Left ventricle myocardium inferior (tissue), 1 donor: ENCODE results near the gene IER3. TPM values are rescaled to one million over a fixed set of nuclear protein-coding genes. Genes with fewer than 3 reads are reported as not detected.
"Not testable (repeated sequence)": the region's sequence is repeated elsewhere in the genome, so short reads cannot be mapped to it uniquely, and the experiment has no call there.

Source experiments
- DNase-seq: peaks from one replicate; pipeline ENCODE4 v3.0.0-alpha.2; 2020
- H3K27ac ChIP-seq: fragments of 200-600 bp; replicated peaks from 2 replicates; pipeline ENCODE4 v1.8.0; 2021
- H3K27me3 ChIP-seq: fragments of 200-600 bp; 2 replicates; pipeline ENCODE4 v1.8.0; 2021; ENCODE audit warnings: low read depth
- H3K36me3 ChIP-seq: fragments of 200-600 bp; 2 replicates; pipeline ENCODE4 v1.8.0; 2021
- H3K4me1 ChIP-seq: fragments of 200-600 bp; 2 replicates; pipeline ENCODE4 v1.8.0; 2021
- H3K4me3 ChIP-seq: fragments of 200-600 bp; 2 replicates; pipeline ENCODE4 v1.8.0; 2021; ENCODE audit warnings: mild to moderate bottlenecking, moderate library complexity
- H3K9me3 ChIP-seq: fragments of 200-600 bp; replicated peaks from 2 replicates; pipeline ENCODE4 v1.8.0; 2021
- CTCF ChIP-seq: fragments of 200-600 bp; IDR thresholded peaks from 2 replicates; pipeline ENCODE4 v1.8.0; 2021; ENCODE audit warnings: antibody characterized with exemption, mild to moderate bottlenecking, borderline replicate concordance
- intact Hi-C: fragments of 100-400 bp; cut with micrococcal nuclease; formaldehyde crosslinking; loops from one replicate; pipeline ENCODE4 v1.11.0; 2022
- total RNA-seq: library from RNA; stranded (reverse); fragmentation: NEBNext Ultra II Directional; extraction: Animal tissue kit (Norgen Biotek cat#: 25700); gene quantifications from one replicate; pipeline ENCODE4 v1.2.1, GENCODE V29; 2021
- donor health status: DM: no; HTN: yes; CAD: no; lungs with severe emphysema.

Gene IER3
- total RNA-seq, 1 donor from 2014 or later: 41.4 TPM

- Histone ChIP-seq H3K36me3 (no peaks in the 10 kb centered on the region), H3K27ac (no peak overlapping the region), H3K27me3 (no peaks in the 10 kb centered on the region), H3K9me3 (no peaks in the 10 kb centered on the region), H3K4me1 (peaks cover 54% of the 10 kb centered on the region), H3K4me3 (no peak overlapping the region)
- intact Hi-C loops: no loop called here
- no peak for TF ChIP-seq CTCF
- no peak for DNase-seq
Measured at GRCh38 chr6:30767944-30768301, 23.6 kb upstream of the IER3 start.

- DNase-seq: no peak
- no peak for TF ChIP-seq CTCF
- Histone ChIP-seq H3K4me3 (no peak overlapping the region), H3K27ac (no peak overlapping the region), H3K36me3 (no peaks in the 10 kb centered on the region), H3K27me3 (no peaks in the 10 kb centered on the region), H3K4me1 (peaks cover 54% of the 10 kb centered on the region), H3K9me3 (no peaks in the 10 kb centered on the region)
- intact Hi-C loops: no loop called here
Measured at GRCh38 chr6:30767158-30767943, 23.0 kb upstream of the IER3 start.

- DNase-seq: no peak
- Histone ChIP-seq H3K36me3 (no peaks in the 10 kb centered on the region), H3K9me3 (no peaks in the 10 kb centered on the region), H3K27me3 (no peaks in the 10 kb centered on the region), H3K4me3 (no peak overlapping the region), H3K27ac (peak overlapping the region; percentile 32), H3K4me1 (peaks cover 54% of the 10 kb centered on the region)
- intact Hi-C loops: no loop called here
- no peak for TF ChIP-seq CTCF
Measured at GRCh38 chr6:30766461-30767157, 22.3 kb upstream of the IER3 start.

- H3K27ac ChIP-seq: peak overlapping the region; percentile 32
- H3K27me3 ChIP-seq, intact Hi-C loops, H3K4me3 ChIP-seq, H3K36me3 ChIP-seq, DNase-seq, H3K9me3 ChIP-seq: not testable (repeated sequence)
- peaks cover 54% of the 10 kb centered on the region for H3K4me1 ChIP-seq
Measured at GRCh38 chr6:30765495-30765894, 21.1 kb upstream of the IER3 start.

- intact Hi-C loops, H3K4me3 ChIP-seq, H3K27me3 ChIP-seq, H3K36me3 ChIP-seq, H3K9me3 ChIP-seq, DNase-seq: not testable (repeated sequence)
- Histone ChIP-seq H3K4me1 (peaks cover 54% of the 10 kb centered on the region), H3K27ac (peak overlapping the region; percentile 70)
Measured at GRCh38 chr6:30764490-30765043, 20.2 kb upstream of the IER3 start.

- no peak for DNase-seq
- intact Hi-C loops: no loop called here
- H3K36me3 ChIP-seq: no peaks in the 10 kb centered on the region
- peaks cover 54% of the 10 kb centered on the region for H3K4me1 ChIP-seq
- H3K4me3 ChIP-seq: no peak overlapping the region
- H3K9me3 ChIP-seq: no peaks in the 10 kb centered on the region
- TF ChIP-seq CTCF: peak; percentile 37
- peak overlapping the region; percentile 70 for H3K27ac ChIP-seq
- H3K27me3 ChIP-seq: no peaks in the 10 kb centered on the region
Measured at GRCh38 chr6:30763618-30764489, 19.5 kb upstream of the IER3 start.
